ENCODE measurements around the gene FOXK1. TPM values are rescaled to one million over a fixed set of nuclear protein-coding genes. Genes with fewer than 3 reads are reported as not detected.
A peak's percentile ranks its signal among the peaks of the same experiment; 100 is the strongest.

Gene FOXK1
- total and polyA plus RNA-seq, 8 donors: 3.9 to 20.6 (median 15.5) TPM

DNA sequence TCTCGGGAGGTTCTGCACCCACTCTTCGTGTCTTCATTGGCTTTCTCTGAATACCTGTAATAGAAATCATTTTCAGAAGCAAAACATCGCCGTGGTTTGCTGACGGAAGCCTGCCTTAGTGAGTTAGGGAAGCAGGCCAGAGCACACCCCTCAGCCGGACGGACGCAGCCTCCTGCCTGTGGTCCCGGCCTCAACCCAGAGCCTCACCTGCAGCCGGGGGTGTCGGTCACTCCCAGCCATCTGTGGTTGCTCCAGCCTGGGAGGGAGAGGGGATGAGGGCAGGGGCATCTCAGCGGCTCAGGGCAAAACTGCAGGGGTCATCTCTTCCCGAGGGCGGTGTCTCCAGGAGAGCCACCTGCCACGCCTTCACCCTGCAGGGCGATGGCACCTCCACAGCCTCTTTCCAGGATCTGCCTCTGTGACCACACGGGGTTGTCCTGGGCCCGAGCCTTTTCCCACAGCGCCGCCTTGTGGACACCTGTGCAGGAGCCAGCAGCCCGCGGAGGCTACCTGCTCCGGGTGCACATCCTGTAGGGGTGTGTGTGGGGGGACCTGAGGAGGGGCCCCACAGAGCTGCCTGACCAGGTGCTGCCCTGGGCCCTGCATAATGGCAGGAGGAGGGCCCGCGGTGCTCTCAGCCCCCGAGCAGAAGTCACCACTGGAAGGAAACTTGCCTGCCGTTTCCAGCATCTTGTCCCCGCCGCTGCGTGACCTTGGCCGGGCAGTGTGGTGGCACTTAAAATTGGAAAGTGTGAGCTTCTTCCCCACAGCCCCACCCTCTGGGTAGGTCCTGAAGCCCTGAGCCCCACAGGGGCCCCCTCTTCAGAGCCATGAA is 71.7 kb downstream of the FOXK1 start:
- DNase-seq: peak; percentile 61 to 98 (median 81)
- peak; percentile 75 to 86 (median 78) for TF ChIP-seq CTCF (IDR thresholded peaks at IDR 0.05)
- Histone ChIP-seq H3K4me3 (no peak overlapping the region), H3K27me3 (no peaks in the 10 kb centered on the region), H3K27ac (no peak overlapping the region), H3K4me1 (peaks cover 0 to 7% (median 3%) of the 10 kb centered on the region in 3 donors), H3K9me3 (no peaks in the 10 kb centered on the region), H3K36me3 (peaks cover 0 to 41% (median 6%) of the 10 kb centered on the region in 3 donors)
- FAIRE-seq: no peak
- intact Hi-C loops (cut with DNase I): loop anchor here in 1 of 3 donors (10.0 kb wide), 1 partner anchor 149 kb away; no protein-coding TSS in a partner anchor
- ATAC-seq: peak; percentile 72 to 90 (median 88)
- 52 to 53% methylated on average over 31 of the region's 31 CpGs for WGBS, 2 donors

GRCh38 chr7:4754433-4755010 is 72.4 kb downstream of the FOXK1 start:
- ATAC-seq (no peak), DNase-seq (peak in 1 of 6 donors; percentile 71), FAIRE-seq (no peak)
- peaks cover 5 to 48% (median 6%) of the 10 kb centered on the region in 3 donors for H3K36me3 ChIP-seq
- peaks cover 0 to 7% (median 3%) of the 10 kb centered on the region in 3 donors for H3K4me1 ChIP-seq
- WGBS, 2 donors: 92% methylated on average over 36 of the region's 36 CpGs
- H3K27ac ChIP-seq: no peak overlapping the region
- intact Hi-C loops (cut with DNase I): loop anchor here in 1 of 3 donors (10.0 kb wide), 1 partner anchor 150 kb away; no protein-coding TSS in a partner anchor
- H3K27me3 ChIP-seq: no peaks in the 10 kb centered on the region
- H3K4me3 ChIP-seq: no peak overlapping the region
- TF ChIP-seq CTCF (IDR thresholded peaks at IDR 0.05): no peak
- no peaks in the 10 kb centered on the region for H3K9me3 ChIP-seq

DNA sequence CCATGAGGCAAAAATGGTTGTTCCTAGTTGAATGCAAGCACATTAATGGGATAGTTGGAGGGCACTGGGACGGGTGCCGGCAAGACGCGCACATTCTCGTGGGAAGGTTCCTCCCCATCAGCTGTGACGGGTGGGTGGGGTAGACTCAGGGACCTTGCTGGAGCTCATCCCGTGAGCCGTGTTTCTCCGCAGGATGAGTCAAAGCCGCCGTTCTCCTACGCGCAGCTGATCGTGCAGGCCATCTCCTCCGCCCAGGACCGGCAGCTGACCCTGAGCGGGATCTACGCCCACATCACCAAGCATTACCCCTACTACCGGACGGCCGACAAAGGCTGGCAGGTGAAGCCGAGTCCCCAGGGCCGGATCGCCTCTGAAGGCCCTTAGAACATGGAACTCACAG is 73.0 kb downstream of the FOXK1 start:
- peaks cover 0 to 7% (median 3%) of the 10 kb centered on the region in 3 donors for H3K4me1 ChIP-seq
- H3K4me3 ChIP-seq: no peak overlapping the region
- intact Hi-C loops (cut with DNase I): loop anchor here in 1 of 3 donors (10.0 kb wide), 1 partner anchor 150 kb away; no protein-coding TSS in a partner anchor
- FAIRE-seq (no peak), ATAC-seq (no peak), DNase-seq (peak in 1 of 6 donors; percentile 52)
- H3K9me3 ChIP-seq: no peaks in the 10 kb centered on the region
- no peak for TF ChIP-seq CTCF (IDR thresholded peaks at IDR 0.05)
- no peaks in the 10 kb centered on the region for H3K27me3 ChIP-seq
- peaks cover 5 to 53% (median 11%) of the 10 kb centered on the region in 3 donors for H3K36me3 ChIP-seq
- no peak overlapping the region for H3K27ac ChIP-seq
- WGBS, 2 donors: 92 to 95% methylated on average over 24 of the region's 24 CpGs

DNA sequence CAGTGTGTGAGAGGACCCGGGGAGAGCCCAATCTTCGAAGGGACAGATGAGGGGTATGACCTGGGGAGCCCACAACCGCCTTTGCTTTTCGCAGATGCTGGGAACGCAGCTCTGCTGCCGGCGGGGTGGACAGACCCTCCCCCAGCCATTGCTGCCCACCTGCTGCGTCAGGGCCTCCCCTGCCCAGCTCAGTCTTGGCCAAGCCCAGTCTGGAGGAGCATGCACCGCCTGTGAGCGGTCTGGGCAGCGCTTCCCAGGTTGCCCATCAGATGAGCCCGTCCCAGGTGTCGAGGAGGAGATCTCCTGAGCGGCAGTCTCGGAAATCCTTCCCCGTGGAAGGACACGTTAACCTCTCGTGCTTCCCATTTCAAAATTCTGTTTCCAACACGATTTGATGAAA is 76.0 kb downstream of the FOXK1 start:
- ATAC-seq (no peak), FAIRE-seq (no peak), DNase-seq (peak in 1 of 6 donors; percentile 44)
- H3K36me3 ChIP-seq: peaks cover 8 to 74% (median 28%) of the 10 kb centered on the region in 3 donors
- H3K27me3 ChIP-seq: no peaks in the 10 kb centered on the region
- H3K4me3 ChIP-seq: no peak overlapping the region
- H3K4me1 ChIP-seq: no peaks in the 10 kb centered on the region
- intact Hi-C loops (cut with DNase I): loop anchor here in 1 of 3 donors (10.0 kb wide), 1 partner anchor 153 kb away; no protein-coding TSS in a partner anchor
- no peaks in the 10 kb centered on the region for H3K9me3 ChIP-seq
- TF ChIP-seq CTCF (IDR thresholded peaks at IDR 0.05): no peak
- H3K27ac ChIP-seq: no peak overlapping the region
- WGBS, 2 donors: 91 to 94% methylated on average over 19 of the region's 19 CpGs
